Neuron (in vitro differentiated cells): ENCODE data around the gene WFIKKN1.

Experiments used
- H2AFZ ChIP-seq: one replicate; pipeline ENCODE4 v1.6.1; 2013; ENCODE audit warnings: low read depth, mild to moderate bottlenecking, inconsistent platforms, low read length, moderate library complexity
- H3K27me3 ChIP-seq: one replicate; pipeline ENCODE4 v1.6.1; 2013; ENCODE audit warnings: low read length; ENCODE audit not compliant: insufficient read depth
- H3K36me3 ChIP-seq: one replicate; pipeline ENCODE4 v1.6.1; 2013; ENCODE audit warnings: low read length; ENCODE audit not compliant: insufficient read depth
- H3K4me1 ChIP-seq: one replicate; pipeline ENCODE4 v1.6.1; 2013; ENCODE audit warnings: low read length; ENCODE audit not compliant: insufficient read depth
- H3K4me3 ChIP-seq: 2 replicates; pipeline ENCODE4 v1.5.1; 2013; ENCODE audit warnings: mild to moderate bottlenecking, low read length, moderate library complexity
- H3K9me3 ChIP-seq: one replicate; pipeline ENCODE4 v1.6.1; 2013; ENCODE audit warnings: low read length

The WFIKKN1 gene

GRCh38 chr16:641326-642188 is 10.8 kb downstream of the WFIKKN1 start, which contains the start of gene MCRIP2:
MCRIP2 (plus strand) TSS chr16:641828; CDS start chr16:641992, 164 bp downstream.
- no peaks in the 10 kb centered on the region for H3K27me3 ChIP-seq
- H3K4me3 ChIP-seq, result peak within 1 kb of the TSS; percentile 66
- H3K4me1 ChIP-seq, result peaks cover 29% of the 10 kb centered on the region
- H3K36me3 ChIP-seq, result no peaks in the 10 kb centered on the region
- no peaks in the 10 kb centered on the region for H3K9me3 ChIP-seq
- H2AFZ ChIP-seq, result peak within 1 kb of the TSS; percentile 62

GRCh38 chr16:642189-643049 is 11.6 kb downstream of the WFIKKN1 start:
- peak overlapping the region; percentile 62 for H2AFZ ChIP-seq
- peaks cover 26% of the 10 kb centered on the region for H3K4me1 ChIP-seq
- no peaks in the 10 kb centered on the region for H3K9me3 ChIP-seq
- H3K27me3 ChIP-seq, result no peaks in the 10 kb centered on the region
- H3K36me3 ChIP-seq, result no peaks in the 10 kb centered on the region
- H3K4me3 ChIP-seq, result peak overlapping the region; percentile 66

- Histone ChIP-seq H3K36me3 (no peaks in the 10 kb centered on the region), H3K9me3 (no peaks in the 10 kb centered on the region), H3K4me1 (peaks cover 22% of the 10 kb centered on the region), H3K27me3 (no peaks in the 10 kb centered on the region), H3K4me3 (peak overlapping the region; percentile 66), H2AFZ (no peak overlapping the region)
Observed at GRCh38 chr16:643050-643368, 12.2 kb downstream of the WFIKKN1 start.

GRCh38 chr16:644556-644955 is 13.8 kb downstream of the WFIKKN1 start:
- H3K36me3 ChIP-seq, result no peaks in the 10 kb centered on the region
- H3K9me3 ChIP-seq, result no peaks in the 10 kb centered on the region
- no peak overlapping the region for H3K4me3 ChIP-seq
- no peaks in the 10 kb centered on the region for H3K27me3 ChIP-seq
- H3K4me1 ChIP-seq, result peaks cover 21% of the 10 kb centered on the region
- H2AFZ ChIP-seq, result no peak overlapping the region

GRCh38 chr16:645852-646678 is 15.3 kb downstream of the WFIKKN1 start:
- Histone ChIP-seq H3K4me1 (peaks cover 27% of the 10 kb centered on the region), H3K27me3 (no peaks in the 10 kb centered on the region), H3K4me3 (no peak overlapping the region), H2AFZ (no peak overlapping the region), H3K9me3 (no peaks in the 10 kb centered on the region), H3K36me3 (no peaks in the 10 kb centered on the region)

GRCh38 chr16:646679-647172 is 15.9 kb downstream of the WFIKKN1 start:
- H2AFZ ChIP-seq, result no peak overlapping the region
- H3K4me3 ChIP-seq, result no peak overlapping the region
- H3K9me3 ChIP-seq, result no peaks in the 10 kb centered on the region
- peaks cover 25% of the 10 kb centered on the region for H3K4me1 ChIP-seq
- H3K27me3 ChIP-seq, result no peaks in the 10 kb centered on the region
- peaks cover 3% of the 10 kb centered on the region for H3K36me3 ChIP-seq

- H3K9me3 ChIP-seq, result no peaks in the 10 kb centered on the region
- peaks cover 7% of the 10 kb centered on the region for H3K36me3 ChIP-seq
- H3K27me3 ChIP-seq, result no peaks in the 10 kb centered on the region
- H2AFZ ChIP-seq, result no peak overlapping the region
- no peak overlapping the region for H3K4me3 ChIP-seq
- peaks cover 22% of the 10 kb centered on the region for H3K4me1 ChIP-seq
Observed at GRCh38 chr16:647173-647902, 16.6 kb downstream of the WFIKKN1 start.

GRCh38 chr16:648071-648780 is 17.4 kb downstream of the WFIKKN1 start:
- peak overlapping the region; percentile 82 for H2AFZ ChIP-seq
- peak overlapping the region; percentile 95 for H3K4me3 ChIP-seq
- H3K27me3 ChIP-seq, result no peaks in the 10 kb centered on the region
- H3K36me3 ChIP-seq, result peaks cover 10% of the 10 kb centered on the region
- H3K4me1 ChIP-seq, result peaks cover 17% of the 10 kb centered on the region
- H3K9me3 ChIP-seq, result no peaks in the 10 kb centered on the region

- no peaks in the 10 kb centered on the region for H3K27me3 ChIP-seq
- H3K36me3 ChIP-seq, result peaks cover 13% of the 10 kb centered on the region
- H2AFZ ChIP-seq, result peak within 1 kb of the TSS; percentile 82
- peaks cover 17% of the 10 kb centered on the region for H3K4me1 ChIP-seq
- H3K9me3 ChIP-seq, result no peaks in the 10 kb centered on the region
- H3K4me3 ChIP-seq, result peak within 1 kb of the TSS; percentile 95
Observed at GRCh38 chr16:648781-649589, 18.2 kb downstream of the WFIKKN1 start, which contains the start of gene WDR90. WDR90 (plus strand) TSS chr16:649365; CDS start chr16:649417, 52 bp downstream.

GRCh38 chr16:649631-650030 is 18.8 kb downstream of the WFIKKN1 start:
- peaks cover 15% of the 10 kb centered on the region for H3K36me3 ChIP-seq
- H3K9me3 ChIP-seq, result no peaks in the 10 kb centered on the region
- H3K4me3 ChIP-seq, result peak overlapping the region; percentile 95
- no peak overlapping the region for H2AFZ ChIP-seq
- H3K27me3 ChIP-seq, result no peaks in the 10 kb centered on the region
- H3K4me1 ChIP-seq, result peaks cover 17% of the 10 kb centered on the region

- Histone ChIP-seq H3K9me3 (no peaks in the 10 kb centered on the region), H3K36me3 (peaks cover 27% of the 10 kb centered on the region), H2AFZ (no peak overlapping the region), H3K4me3 (no peak overlapping the region), H3K27me3 (no peaks in the 10 kb centered on the region), H3K4me1 (peaks cover 17% of the 10 kb centered on the region)
Observed at GRCh38 chr16:651844-652243, 21.1 kb downstream of the WFIKKN1 start.
